H9 (cell line): Measurements from ENCODE around the gene RICTOR. TPM values are rescaled to one million over a fixed set of nuclear protein-coding genes. Genes with fewer than 3 reads are reported as not detected.

Experiments used
- DNase-seq: peaks from one replicate; pipeline ENCODE4 v3.0.0-alpha.2; 2017
- H2AFZ ChIP-seq: one replicate; pipeline ENCODE4 v1.6.1; 2013; ENCODE audit warnings: mild to moderate bottlenecking, low read length, control low read depth, moderate library complexity
- H2AK5ac ChIP-seq: 2 replicates; pipeline ENCODE4 v1.6.1; 2013; ENCODE audit warnings: low read length, control low read depth, mixed read lengths; ENCODE audit not compliant: insufficient read length
- H2BK120ac ChIP-seq: one replicate; pipeline ENCODE4 v1.6.1; 2013; ENCODE audit warnings: low read depth, mild to moderate bottlenecking, low read length, control low read depth, inconsistent platforms; ENCODE audit not compliant: poor library complexity, severe bottlenecking
- H2BK12ac ChIP-seq: 2 replicates; pipeline ENCODE4 v1.6.1; 2013; ENCODE audit warnings: low read length, control low read depth, mixed read lengths, low read depth; ENCODE audit not compliant: insufficient read length
- H2BK15ac ChIP-seq: 2 replicates; pipeline ENCODE4 v1.6.1; 2013; ENCODE audit warnings: low read depth, low read length, control low read depth
- H2BK20ac ChIP-seq: one replicate; pipeline ENCODE4 v1.6.1; 2013; ENCODE audit warnings: low read depth, mild to moderate bottlenecking, low read length, control low read depth, inconsistent platforms; ENCODE audit not compliant: poor library complexity, severe bottlenecking
- H2BK5ac ChIP-seq: 2 replicates; pipeline ENCODE4 v1.6.1; 2013; ENCODE audit warnings: low read length, control low read depth, mixed read lengths; ENCODE audit not compliant: insufficient read length
- H3K14ac ChIP-seq: 2 replicates; pipeline ENCODE4 v1.6.1; 2013; ENCODE audit warnings: low read length, control low read depth; ENCODE audit not compliant: insufficient read depth
- H3K18ac ChIP-seq: 2 replicates; pipeline ENCODE4 v1.6.1; 2013; ENCODE audit warnings: low read depth, mild to moderate bottlenecking, mixed read lengths, low read length, control low read depth; ENCODE audit not compliant: insufficient read length
- H3K23ac ChIP-seq: 2 replicates; pipeline ENCODE4 v1.6.1; 2013; ENCODE audit warnings: low read length, control low read depth, mixed read lengths, low read depth; ENCODE audit not compliant: insufficient read length
- H3K23me2 ChIP-seq: 2 replicates; pipeline ENCODE4 v1.6.1; 2013; ENCODE audit warnings: low read depth, mild to moderate bottlenecking, mixed read lengths, low read length, control low read depth; ENCODE audit not compliant: insufficient read length, poor library complexity, severe bottlenecking
- H3K27ac ChIP-seq: 2 replicates; pipeline ENCODE4 v1.5.1; 2013; ENCODE audit warnings: low read length, control low read depth, mixed read lengths, low read depth; ENCODE audit not compliant: insufficient read length
- H3K27me3 ChIP-seq: 2 replicates; pipeline ENCODE4 v1.6.1; 2013; ENCODE audit warnings: low read length, control low read depth, inconsistent platforms; ENCODE audit not compliant: insufficient read depth
- H3K4ac ChIP-seq: 2 replicates; pipeline ENCODE4 v1.6.1; 2013; ENCODE audit warnings: low read depth, mild to moderate bottlenecking, control low read depth, inconsistent platforms, low read length, moderate library complexity
- H3K4me1 ChIP-seq: 2 replicates; pipeline ENCODE4 v1.6.1; 2013; ENCODE audit warnings: low read length, control low read depth, inconsistent platforms; ENCODE audit not compliant: insufficient read depth
- H3K4me2 ChIP-seq: 2 replicates; pipeline ENCODE4 v1.6.1; 2013; ENCODE audit warnings: low read length, control low read depth, mixed read lengths; ENCODE audit not compliant: insufficient read length, insufficient read depth
- H3K56ac ChIP-seq: 2 replicates; pipeline ENCODE4 v1.6.1; 2013; ENCODE audit warnings: low read depth, mild to moderate bottlenecking, mixed read lengths, low read length, control low read depth; ENCODE audit not compliant: insufficient read length
- H3K79me1 ChIP-seq: 2 replicates; pipeline ENCODE4 v1.6.1; 2013; ENCODE audit warnings: low read depth, mild to moderate bottlenecking, moderate library complexity, low read length, control low read depth, inconsistent platforms; ENCODE audit not compliant: insufficient read depth, poor library complexity, severe bottlenecking
- H3K79me2 ChIP-seq: 2 replicates; pipeline ENCODE4 v1.6.1; 2013; ENCODE audit warnings: low read length, control low read depth, inconsistent platforms; ENCODE audit not compliant: insufficient read depth
- H3K9ac ChIP-seq: 2 replicates; pipeline ENCODE4 v1.6.1; 2013; ENCODE audit warnings: low read length, control low read depth, mixed read lengths; ENCODE audit not compliant: insufficient read length; ENCODE audit errors: extremely low read depth
- H3K9me3 ChIP-seq: one replicate; pipeline ENCODE4 v1.6.1; 2013; ENCODE audit warnings: low read depth, low read length, inconsistent platforms; ENCODE audit not compliant: control insufficient read depth
- H3T11ph ChIP-seq: one replicate; pipeline ENCODE4 v1.6.1; 2013; ENCODE audit warnings: mild to moderate bottlenecking, low read length, control low read depth, inconsistent platforms
- H4K20me1 ChIP-seq: one replicate; pipeline ENCODE4 v1.6.1; 2013; ENCODE audit not compliant: control insufficient read depth, insufficient read length, insufficient read depth
- H4K5ac ChIP-seq: 2 replicates; pipeline ENCODE4 v1.6.1; 2013; ENCODE audit warnings: low read depth, mild to moderate bottlenecking, mixed read lengths, low read length, control low read depth; ENCODE audit not compliant: insufficient read length
- H4K8ac ChIP-seq: replicated peaks from 2 replicates; pipeline ENCODE4 v1.6.1; 2013; ENCODE audit warnings: low read length, control low read depth, mixed read lengths, low read depth; ENCODE audit not compliant: insufficient read length
- H4K91ac ChIP-seq: 2 replicates; pipeline ENCODE4 v1.6.1; 2013; ENCODE audit warnings: low read depth, mild to moderate bottlenecking, moderate library complexity, mixed read lengths, low read length, control low read depth; ENCODE audit not compliant: insufficient read length
- H3K27ac Mint-ChIP-seq, 3 experiments: 2 replicates in 2 of 3; 3 replicates in 1 of 3; pipeline ENCODE4 v1.8.0; 2020 to 2021; ENCODE audit warnings: mixed read lengths in 3 of 3, mild to moderate bottlenecking in 1 of 3, moderate library complexity in 1 of 3
- H3K27me3 Mint-ChIP-seq: 2 replicates; pipeline ENCODE4 v1.8.0; 2021; ENCODE audit warnings: low read depth, mild to moderate bottlenecking, moderate library complexity, mixed read lengths
- H3K36me3 Mint-ChIP-seq, 3 experiments: 2 replicates in 2 of 3; 3 replicates in 1 of 3; pipeline ENCODE4 v1.8.0; 2020 to 2021; ENCODE audit warnings: low read depth in 3 of 3, mixed read lengths in 3 of 3; ENCODE audit not compliant: insufficient read depth in 1 of 3
- H3K4me1 Mint-ChIP-seq, 2 experiments: 2 replicates each; pipeline ENCODE4 v1.8.0; 2020; ENCODE audit warnings: mixed read lengths in 2 of 2
- H3K4me3 Mint-ChIP-seq, 2 experiments: 2 replicates in 1 of 2; 3 replicates in 1 of 2; pipeline ENCODE4 v1.8.0; 2020 to 2021; ENCODE audit warnings: mild to moderate bottlenecking in 2 of 2, mixed read lengths in 2 of 2, moderate library complexity in 1 of 2
- H3K9me3 Mint-ChIP-seq, 2 experiments: 2 replicates in 1 of 2; 3 replicates in 1 of 2; pipeline ENCODE4 v1.8.0; 2020; ENCODE audit warnings: mild to moderate bottlenecking in 2 of 2, mixed read lengths in 2 of 2, moderate library complexity in 1 of 2
- CTCF ChIP-seq: fragments of 200-600 bp; sonication (generic); conservative IDR thresholded peaks from 3 replicates; pipeline ENCODE4 v1.8.0; 2021; ENCODE audit warnings: antibody characterized with exemption, mild to moderate bottlenecking
- WGBS: extraction: QIAGEN DNeasy Blood & Tissue Kit; methylation state at CpG from one replicate; pipeline ENCODE4 v1.1.7; 2013; ENCODE audit warnings: missing lambda C conversion rate, low lambda C conversion rate, mixed read lengths; ENCODE audit not compliant: insufficient read length; ENCODE audit errors: extremely low coverage; 5-methylcytosine and 5-hydroxymethylcytosine counted together
- total RNA-seq: library from RNA; stranded (reverse); gene quantifications from 2 replicates; pipeline ENCODE4 v1.2.1, GENCODE V29; 2021

Gene RICTOR
- total RNA-seq, 1 experiment from 2014 or later = 20.9 TPM

DNA sequence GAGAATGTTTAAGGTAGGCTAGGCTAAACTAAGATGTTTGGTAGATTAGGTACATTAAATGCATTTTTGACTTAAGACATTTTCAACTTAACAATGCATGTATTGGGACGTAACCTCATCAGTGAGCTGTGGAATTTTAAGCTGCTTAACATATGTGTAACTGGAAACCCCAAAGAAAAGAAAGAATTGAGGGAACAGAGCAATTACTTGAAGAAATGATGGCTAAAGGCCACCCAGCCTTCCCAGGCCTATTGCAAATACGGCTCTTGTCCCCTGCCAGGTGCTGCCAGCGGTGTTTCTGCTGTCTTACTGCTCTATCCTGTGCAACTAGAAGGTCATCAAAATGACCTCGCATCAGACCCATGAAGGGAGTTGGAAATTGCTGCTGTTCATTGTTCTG, 52.0 kb downstream of the RICTOR start:
- H3K36me3 Mint-ChIP-seq = peaks cover 5 to 21% (median 14%) of the 10 kb centered on the region in 3 experiments; a peak in 5 of 7 replicates
- Histone ChIP-seq H2BK20ac (no peak overlapping the region), H3K27me3 (no peaks in the 10 kb centered on the region), H3K56ac (no peak overlapping the region), H3K23ac (no peak overlapping the region), H4K20me1 (no peaks in the 10 kb centered on the region), H3K4me2 (no peak overlapping the region), H3K14ac (peak overlapping the region; percentile 82), H2BK5ac (no peak overlapping the region), H3K27ac (peak overlapping the region; percentile 58), H4K5ac (no peak overlapping the region), H3K9ac (no peak overlapping the region), H3K79me1 (no peaks in the 10 kb centered on the region), H3K18ac (no peak overlapping the region), H3K9me3 (no peaks in the 10 kb centered on the region), H4K8ac (no peak overlapping the region), H2BK120ac (no peak overlapping the region), H3T11ph (no peak overlapping the region), H3K4me1 (peaks cover 13% of the 10 kb centered on the region), H2BK15ac (no peak overlapping the region), H3K23me2 (no peaks in the 10 kb centered on the region), H3K4ac (no peak overlapping the region), H4K91ac (no peak overlapping the region), H2BK12ac (no peak overlapping the region), H3K79me2 (no peaks in the 10 kb centered on the region), H2AK5ac (no peak overlapping the region), H2AFZ (no peak overlapping the region)
- H3K9me3 Mint-ChIP-seq = peaks cover 0 to 2% of the 10 kb centered on the region in 2 experiments; a peak in 2 of 5 replicates
- no peak for DNase-seq
- H3K27me3 Mint-ChIP-seq = no peaks in the 10 kb centered on the region
- H3K4me1 Mint-ChIP-seq = peaks cover 35 to 37% of the 10 kb centered on the region in 2 experiments
- H3K27ac Mint-ChIP-seq = peak overlapping the region; percentile 27 to 96 (median 96)
- no CpG with 5 or more reads among the region's 4 CpGs for WGBS
- no peak for TF ChIP-seq CTCF
- H3K4me3 Mint-ChIP-seq = peak overlapping the region in 1 of 2 experiments; percentile 18; a peak in 1 of 5 replicates
